Right ventricle myocardium inferior (tissue), 1 donor: ENCODE data around the gene FAM53C. TPM values are rescaled to one million over a fixed set of nuclear protein-coding genes. Genes with fewer than 3 reads are reported as not detected.
A peak's percentile ranks its signal among the peaks of the same experiment; 100 is the strongest.
"Not testable (repeated sequence)": the region's sequence is repeated elsewhere in the genome, so short reads cannot be mapped to it uniquely, and the experiment has no call there.

ENCODE experiments used
- ATAC-seq: fragments of 200-7000 bp; cut with Tn5 transposase; one replicate; pipeline ENCODE4 v1.9.1; 2020; ENCODE audit warnings: mild to moderate bottlenecking, moderate library complexity
- DNase-seq: peaks from one replicate; pipeline ENCODE4 v3.0.0; 2021; ENCODE audit errors: missing footprints
- intact Hi-C: fragments of 100-400 bp; cut with DNase I; formaldehyde crosslinking; loops from one replicate; pipeline ENCODE4 v1.11.0; 2022
- long read RNA-seq: library from polyadenylated mRNA; unstranded; transcript quantifications from one replicate; pipeline ENCODE4 v2.0.0, GENCODE V29; 2021
- total RNA-seq: library from RNA; stranded (reverse); fragmentation: NEBNext Ultra II Directional; extraction: Animal tissue kit (Norgen Biotek cat#: 25700); gene quantifications from one replicate; pipeline ENCODE4 v1.2.1, GENCODE V29; 2021
- donor health status: DM: no; HTN: yes; CAD: no; lungs with severe emphysema.

The FAM53C gene
- total RNA-seq, result 30.8 TPM
- long read RNA-seq, full-length matches to known transcripts, result 14 of 33 reads
- long read RNA-seq, partial matches to known transcripts, result 12 of 33 reads
- long read RNA-seq, other reads (novel, unspliced or antisense), result 7 of 33 reads

- intact Hi-C loops, result loop anchor here (2.0 kb wide), 1 partner anchor 15 kb away; the partner anchor contains the start of gene KDM3B
These were observed at the start of gene FAM53C for GRCh38 chr5:138337685-138338410. TSS of gene FAM53C (plus strand) at chr5:138338266. CDS start at chr5:138341336, 3,070 bp downstream.

GRCh38 chr5:138289296-138289695 is 48.8 kb upstream of the FAM53C start:
- ATAC-seq (no peak), DNase-seq (no peak)
- intact Hi-C loops, result no loop called here

More at GRCh38 chr5:138337685-138338410, at the start of gene FAM53C:
- DNase-seq (peak; percentile 96), ATAC-seq (peak; percentile 95)

GRCh38 chr5:138303372-138303771 is 34.7 kb upstream of the FAM53C start:
- ATAC-seq, result no peak
- DNase-seq, result no peak
- intact Hi-C loops, result no loop called here

- intact Hi-C loops, result no loop called here
- no peak for DNase-seq
These were observed 32.3 kb upstream of the FAM53C start for GRCh38 chr5:138305797-138306196.

GRCh38 chr5:138315751-138316278 is 22.3 kb upstream of the FAM53C start:
- intact Hi-C loops, result no loop called here
- ATAC-seq (no peak), DNase-seq (no peak)

More at GRCh38 chr5:138305797-138306196, 32.3 kb upstream of the FAM53C start:
- peak; percentile 86 for ATAC-seq

- intact Hi-C loops, result no loop called here
- DNase-seq (no peak), ATAC-seq (no peak)
These were observed 21.7 kb upstream of the FAM53C start for GRCh38 chr5:138316355-138316754.

GRCh38 chr5:138318211-138318610 is 19.9 kb upstream of the FAM53C start:
- intact Hi-C loops, ATAC-seq, DNase-seq: not testable (repeated sequence)

GRCh38 chr5:138330813-138331448 is 7.1 kb upstream of the FAM53C start:
- intact Hi-C loops, result no loop called here
- no peak for DNase-seq
- ATAC-seq, result no peak

- peak; percentile 99 for DNase-seq
- peak; percentile 100 for ATAC-seq
- intact Hi-C loops, result no loop called here
These were observed 6.4 kb upstream of the FAM53C start, which contains the start of gene CDC25C for GRCh38 chr5:138331449-138332368. TSS of gene CDC25C (minus strand) at chr5:138331804. CDS start at chr5:138331180, 624 bp downstream.

GRCh38 chr5:138334867-138335447 is 3.1 kb upstream of the FAM53C start:
- ATAC-seq (no peak), DNase-seq (no peak)
- intact Hi-C loops, result no loop called here

- intact Hi-C loops, result no loop called here
- peak; percentile 60 for ATAC-seq
- peak; percentile 90 for DNase-seq
These were observed 948 bp upstream of the FAM53C start for GRCh38 chr5:138336952-138337684.

- ATAC-seq, result peak; percentile 9
- intact Hi-C loops, result loop anchor here (2.0 kb wide), 1 partner anchor 14 kb away; the partner anchor contains the start of gene KDM3B
- no peak for DNase-seq
These were observed 485 bp downstream of the FAM53C start for GRCh38 chr5:138338411-138339090.

GRCh38 chr5:138339091-138339456 is 1.0 kb downstream of the FAM53C start:
- intact Hi-C loops, result loop anchor here (2.0 kb wide), 1 partner anchor 14 kb away; the partner anchor contains the start of gene KDM3B
- no peak for DNase-seq
- ATAC-seq, result no peak

- intact Hi-C loops, result loop anchor here (2.0 kb wide), 1 partner anchor 13 kb away; the partner anchor contains the start of gene KDM3B
- DNase-seq (no peak), ATAC-seq (no peak)
These were observed 1.4 kb downstream of the FAM53C start for GRCh38 chr5:138339464-138339863.

GRCh38 chr5:138340008-138340407 is 1.9 kb downstream of the FAM53C start:
- DNase-seq (no peak), ATAC-seq (no peak)
- intact Hi-C loops, result no loop called here

GRCh38 chr5:138344887-138345622 is 7.0 kb downstream of the FAM53C start:
- DNase-seq (no peak), ATAC-seq (no peak)
- intact Hi-C loops, result no loop called here
